Mesodermal cell (in vitro differentiated cells): ENCODE measurements around the gene SLC4A4.

Experiments
- H3K27ac ChIP-seq: 2 replicates; pipeline ENCODE4 v1.7.0; 2013; ENCODE audit warnings: mild to moderate bottlenecking, low read depth, low read length, moderate library complexity; ENCODE audit not compliant: severe bottlenecking
- H3K36me3 ChIP-seq: 2 replicates; pipeline ENCODE4 v1.7.1; 2013; ENCODE audit warnings: mild to moderate bottlenecking, low read length, moderate library complexity; ENCODE audit not compliant: control insufficient read depth, insufficient read depth
- H3K4me1 ChIP-seq: one replicate; pipeline ENCODE4 v1.7.1; 2013; ENCODE audit warnings: mild to moderate bottlenecking, low read length; ENCODE audit not compliant: insufficient read depth, control insufficient read depth, poor library complexity, severe bottlenecking
- H3K4me3 ChIP-seq: 2 replicates; pipeline ENCODE4 v1.7.0; 2013; ENCODE audit warnings: low read length, control low read depth, mild to moderate bottlenecking; ENCODE audit not compliant: insufficient read depth, poor library complexity, severe bottlenecking; ENCODE audit errors: extremely low read depth
- H3K9me3 ChIP-seq: 2 replicates; pipeline ENCODE4 v1.7.1; 2013; ENCODE audit warnings: mild to moderate bottlenecking, low read length, moderate library complexity; ENCODE audit not compliant: control insufficient read depth
- WGBS, 2 experiments: methylation state at CpG; one replicate each; pipeline ENCODE4 v1.1.5; 2013; ENCODE audit warnings: missing lambda C conversion rate in 2 of 2; ENCODE audit not compliant: insufficient coverage in 2 of 2; 5-methylcytosine and 5-hydroxymethylcytosine counted together

The SLC4A4 gene

DNA sequence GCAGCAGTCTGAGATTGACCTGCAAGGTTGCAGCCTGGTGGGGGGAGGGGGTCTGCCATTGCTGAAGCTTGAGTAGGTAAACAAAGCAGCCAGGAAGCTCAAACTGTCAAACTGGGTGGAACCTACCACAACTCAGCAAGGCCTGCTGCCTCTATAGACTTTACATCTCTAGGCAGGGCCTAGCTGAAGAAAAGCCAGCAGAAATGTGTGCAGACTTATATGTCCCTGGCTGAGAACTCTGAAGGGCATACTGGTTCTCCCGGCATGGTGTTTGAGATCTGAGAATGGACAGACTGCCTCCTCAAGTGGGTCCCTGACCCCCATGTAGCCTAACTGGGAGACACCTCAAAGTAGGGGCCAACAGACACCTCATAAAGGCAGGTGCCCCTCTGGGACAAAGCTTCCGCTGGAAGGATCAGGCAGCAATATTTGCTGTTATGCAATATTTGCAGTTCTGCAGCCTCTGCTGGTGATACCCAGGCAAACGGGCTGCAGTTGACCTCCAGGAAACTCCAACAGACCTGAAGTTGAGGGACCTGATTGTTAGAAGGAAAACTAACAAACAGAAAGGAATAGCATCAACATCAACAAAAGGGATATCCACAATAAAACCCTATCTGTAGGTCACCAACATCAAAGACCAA, 277.5 kb downstream of the SLC4A4 start:
- H3K9me3 ChIP-seq = no peaks in the 10 kb centered on the region
- H3K36me3 ChIP-seq = no peaks in the 10 kb centered on the region
- H3K4me1 ChIP-seq = no peaks in the 10 kb centered on the region
- 94 to 95% methylated on average over 2 to 3 of the region's 3 CpGs for WGBS, 2 experiments
- H3K4me3 ChIP-seq = no peak overlapping the region
- no peak overlapping the region for H3K27ac ChIP-seq
